Panc1 (cell line): Measurements from ENCODE around the gene VSX1. TPM values are rescaled to one million over a fixed set of nuclear protein-coding genes. Genes with fewer than 3 reads are reported as not detected.

Experiments
- ATAC-seq: fragments of 200-7000 bp; cut with Tn5 transposase; 2 replicates; pipeline ENCODE4 v1.9.1; 2020; ENCODE audit warnings: mild to moderate bottlenecking, moderate library complexity
- BruUV-seq: library from RNA; stranded (reverse); fragments of 400-500 nt; replicated peaks from 2 replicates; lab custom pipeline; 2021; lab: Mats Ljungman, UMichigan
- CTCF ChIA-PET: fragments of 300-600 bp; sonication (Branson Sonifier 250); formaldehyde crosslinking; loops from one replicate; lab custom pipeline; 2022; ENCODE audit warnings: antibody characterized with exemption; lab: Charles Lee
- POLR2A ChIA-PET: fragments of 300-600 bp; sonication (Branson Sonifier 250); formaldehyde crosslinking; loops from one replicate; lab custom pipeline; 2022; ENCODE audit warnings: antibody characterized with exemption; lab: Charles Lee
- DNase-seq: peaks from one replicate; pipeline ENCODE4 v3.0.0-alpha.2; 2010; ENCODE audit warnings: low read depth, low spot score
- H3K27ac ChIP-seq: 2 replicates; pipeline ENCODE4 v1.5.1; 2011; ENCODE audit warnings: mild to moderate bottlenecking, low read length, inconsistent platforms
- H3K27me3 ChIP-seq: fragments of 200-500 bp; sonication (Bioruptor generic); 2 replicates; pipeline ENCODE4 v1.6.0; 2014; ENCODE audit warnings: low read length, inconsistent platforms; ENCODE audit not compliant: control insufficient read depth, insufficient read depth
- H3K36me3 ChIP-seq: fragments of 200-500 bp; sonication (Bioruptor generic); 2 replicates; pipeline ENCODE4 v1.5.1; 2014; ENCODE audit warnings: inconsistent platforms, mild to moderate bottlenecking, low read length, moderate library complexity; ENCODE audit not compliant: control insufficient read depth, insufficient read depth
- H3K4me1 ChIP-seq: 2 replicates; pipeline ENCODE4 v1.5.1; 2011; ENCODE audit warnings: inconsistent platforms, mild to moderate bottlenecking, low read length, moderate library complexity; ENCODE audit not compliant: control insufficient read depth, insufficient read depth
- H3K4me3 ChIP-seq, 2 experiments: 2 replicates each; pipeline ENCODE4 v1.5.1; 2011 to 2012; ENCODE audit warnings: low read depth in 2 of 2, low read length in 2 of 2, mild to moderate bottlenecking in 2 of 2, inconsistent platforms in 1 of 2, moderate library complexity in 1 of 2
- H3K9me3 ChIP-seq: fragments of 200-500 bp; sonication (Bioruptor generic); 2 replicates; pipeline ENCODE4 v1.5.1; 2014; ENCODE audit warnings: low read depth, mild to moderate bottlenecking, inconsistent platforms, low read length, moderate library complexity; ENCODE audit not compliant: control insufficient read depth, insufficient read depth
- POLR2AphosphoS5 ChIP-seq: IDR thresholded peaks from 2 replicates; pipeline ENCODE4 v1.6.1; 2012; ENCODE audit warnings: mild to moderate bottlenecking, low read depth, low read length, moderate library complexity
- SIN3A ChIP-seq: IDR thresholded peaks from 2 replicates; pipeline ENCODE4 v1.6.1; 2012; ENCODE audit warnings: low read depth, mild to moderate bottlenecking, low read length, moderate library complexity, borderline replicate concordance; ENCODE audit not compliant: insufficient read depth
- TCF7L2 ChIP-seq: IDR thresholded peaks from 2 replicates; pipeline ENCODE4 v1.6.1; 2011; ENCODE audit warnings: mild to moderate bottlenecking, low read depth, low read length, inconsistent platforms
- in situ Hi-C: cut with HindIII; loops from 2 replicates; pipeline ENCODE4 v1.10.0; 2016; ENCODE audit warnings: low sequenced_read_pairs, low pct_unique_long_range_greater_than_20kb
- intact Hi-C: fragments of 100-400 bp; cut with micrococcal nuclease; formaldehyde crosslinking; loops from one replicate; pipeline ENCODE4 v1.10.0; 2022; ENCODE audit not compliant: unreplicated experiment
- total RNA-seq: library from RNA; stranded (reverse); gene quantifications from one replicate; pipeline ENCODE4 v1.2.1, GENCODE V29; 2021; ENCODE audit not compliant: unreplicated experiment
- TF ChIP-seq, protein P1 (sequence below), 2 experiments: IDR thresholded peaks; 2 replicates each; pipeline ENCODE4 v1.6.1; 2011 to 2012; ENCODE audit warnings: low read depth in 2 of 2, control low read depth in 1 of 2, low read length in 1 of 2, mild to moderate bottlenecking in 1 of 2, moderate library complexity in 1 of 2; ENCODE audit not compliant: insufficient read depth in 1 of 2
- TF ChIP-seq, protein P2 (sequence below): fragments of 450-650 bp; IDR thresholded peaks from 2 replicates; pipeline ENCODE4 v1.5.1; 2017; ENCODE audit warnings: mild to moderate bottlenecking

VSX1 gene
- total RNA-seq, 1 experiment from 2014 or later = 0.21 TPM

DNA sequence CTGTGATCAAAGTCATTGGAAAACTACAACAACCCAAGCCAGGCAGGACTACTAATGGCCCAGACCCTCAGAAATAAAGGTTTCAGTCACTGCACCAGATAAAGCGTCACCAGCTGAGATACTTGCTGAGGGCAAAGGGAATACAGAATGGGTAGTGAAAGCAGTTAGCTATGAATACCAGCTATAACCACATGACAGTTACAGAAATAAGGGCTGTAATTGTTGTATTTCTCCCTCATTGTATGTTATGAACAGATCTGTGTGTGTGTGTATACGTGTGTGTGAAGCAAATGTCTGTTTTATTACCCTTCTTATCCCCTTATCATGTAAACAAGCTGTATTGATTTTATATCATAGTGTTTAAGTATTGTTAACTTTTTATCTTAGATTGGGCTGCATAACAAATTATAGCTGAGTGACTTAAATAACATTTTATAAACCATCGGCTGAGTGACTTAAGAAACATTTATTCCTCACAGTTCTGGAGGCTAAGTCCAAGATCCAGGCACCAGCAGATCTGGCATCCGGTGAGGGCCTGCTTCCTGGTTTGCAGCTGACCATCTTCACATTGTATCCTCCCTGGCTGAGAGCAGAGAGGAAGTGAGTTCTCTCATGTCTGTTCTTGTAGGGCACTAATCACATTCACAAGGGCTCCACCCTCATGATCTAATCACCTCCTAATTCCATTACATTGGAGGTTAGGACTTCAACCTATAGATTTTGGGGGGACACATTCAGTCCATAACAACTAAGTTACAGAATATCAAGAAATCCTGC, 46.0 kb upstream of the VSX1 start:
- Histone ChIP-seq H3K9me3 (no peaks in the 10 kb centered on the region), H3K4me3 (no peak overlapping the region), H3K36me3 (no peaks in the 10 kb centered on the region), H3K27ac (no peak overlapping the region), H3K27me3 (no peaks in the 10 kb centered on the region), H3K4me1 (no peaks in the 10 kb centered on the region)
- in situ Hi-C loops (no loop called here), intact Hi-C loops (no loop called here)
- POLR2A ChIA-PET = no interaction called here
- CTCF ChIA-PET = no interaction called here
- no peak for ATAC-seq
- no peak for DNase-seq
- BruUV-seq = no TSS peak
- TF ChIP-seq TCF7L2 (no peak), SIN3A (no peak), POLR2AphosphoS5 (no peak)
- TF ChIP-seq, protein P1, sequence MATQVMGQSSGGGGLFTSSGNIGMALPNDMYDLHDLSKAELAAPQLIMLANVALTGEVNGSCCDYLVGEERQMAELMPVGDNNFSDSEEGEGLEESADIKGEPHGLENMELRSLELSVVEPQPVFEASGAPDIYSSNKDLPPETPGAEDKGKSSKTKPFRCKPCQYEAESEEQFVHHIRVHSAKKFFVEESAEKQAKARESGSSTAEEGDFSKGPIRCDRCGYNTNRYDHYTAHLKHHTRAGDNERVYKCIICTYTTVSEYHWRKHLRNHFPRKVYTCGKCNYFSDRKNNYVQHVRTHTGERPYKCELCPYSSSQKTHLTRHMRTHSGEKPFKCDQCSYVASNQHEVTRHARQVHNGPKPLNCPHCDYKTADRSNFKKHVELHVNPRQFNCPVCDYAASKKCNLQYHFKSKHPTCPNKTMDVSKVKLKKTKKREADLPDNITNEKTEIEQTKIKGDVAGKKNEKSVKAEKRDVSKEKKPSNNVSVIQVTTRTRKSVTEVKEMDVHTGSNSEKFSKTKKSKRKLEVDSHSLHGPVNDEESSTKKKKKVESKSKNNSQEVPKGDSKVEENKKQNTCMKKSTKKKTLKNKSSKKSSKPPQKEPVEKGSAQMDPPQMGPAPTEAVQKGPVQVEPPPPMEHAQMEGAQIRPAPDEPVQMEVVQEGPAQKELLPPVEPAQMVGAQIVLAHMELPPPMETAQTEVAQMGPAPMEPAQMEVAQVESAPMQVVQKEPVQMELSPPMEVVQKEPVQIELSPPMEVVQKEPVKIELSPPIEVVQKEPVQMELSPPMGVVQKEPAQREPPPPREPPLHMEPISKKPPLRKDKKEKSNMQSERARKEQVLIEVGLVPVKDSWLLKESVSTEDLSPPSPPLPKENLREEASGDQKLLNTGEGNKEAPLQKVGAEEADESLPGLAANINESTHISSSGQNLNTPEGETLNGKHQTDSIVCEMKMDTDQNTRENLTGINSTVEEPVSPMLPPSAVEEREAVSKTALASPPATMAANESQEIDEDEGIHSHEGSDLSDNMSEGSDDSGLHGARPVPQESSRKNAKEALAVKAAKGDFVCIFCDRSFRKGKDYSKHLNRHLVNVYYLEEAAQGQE (IDR thresholded peaks at IDR 0.05; ENCODE audit: insufficient read depth in 1 of 2, low read depth in 2 of 2, low read length in 1 of 2) = no peak
- TF ChIP-seq, protein P2, sequence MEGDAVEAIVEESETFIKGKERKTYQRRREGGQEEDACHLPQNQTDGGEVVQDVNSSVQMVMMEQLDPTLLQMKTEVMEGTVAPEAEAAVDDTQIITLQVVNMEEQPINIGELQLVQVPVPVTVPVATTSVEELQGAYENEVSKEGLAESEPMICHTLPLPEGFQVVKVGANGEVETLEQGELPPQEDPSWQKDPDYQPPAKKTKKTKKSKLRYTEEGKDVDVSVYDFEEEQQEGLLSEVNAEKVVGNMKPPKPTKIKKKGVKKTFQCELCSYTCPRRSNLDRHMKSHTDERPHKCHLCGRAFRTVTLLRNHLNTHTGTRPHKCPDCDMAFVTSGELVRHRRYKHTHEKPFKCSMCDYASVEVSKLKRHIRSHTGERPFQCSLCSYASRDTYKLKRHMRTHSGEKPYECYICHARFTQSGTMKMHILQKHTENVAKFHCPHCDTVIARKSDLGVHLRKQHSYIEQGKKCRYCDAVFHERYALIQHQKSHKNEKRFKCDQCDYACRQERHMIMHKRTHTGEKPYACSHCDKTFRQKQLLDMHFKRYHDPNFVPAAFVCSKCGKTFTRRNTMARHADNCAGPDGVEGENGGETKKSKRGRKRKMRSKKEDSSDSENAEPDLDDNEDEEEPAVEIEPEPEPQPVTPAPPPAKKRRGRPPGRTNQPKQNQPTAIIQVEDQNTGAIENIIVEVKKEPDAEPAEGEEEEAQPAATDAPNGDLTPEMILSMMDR = no peak

DNA sequence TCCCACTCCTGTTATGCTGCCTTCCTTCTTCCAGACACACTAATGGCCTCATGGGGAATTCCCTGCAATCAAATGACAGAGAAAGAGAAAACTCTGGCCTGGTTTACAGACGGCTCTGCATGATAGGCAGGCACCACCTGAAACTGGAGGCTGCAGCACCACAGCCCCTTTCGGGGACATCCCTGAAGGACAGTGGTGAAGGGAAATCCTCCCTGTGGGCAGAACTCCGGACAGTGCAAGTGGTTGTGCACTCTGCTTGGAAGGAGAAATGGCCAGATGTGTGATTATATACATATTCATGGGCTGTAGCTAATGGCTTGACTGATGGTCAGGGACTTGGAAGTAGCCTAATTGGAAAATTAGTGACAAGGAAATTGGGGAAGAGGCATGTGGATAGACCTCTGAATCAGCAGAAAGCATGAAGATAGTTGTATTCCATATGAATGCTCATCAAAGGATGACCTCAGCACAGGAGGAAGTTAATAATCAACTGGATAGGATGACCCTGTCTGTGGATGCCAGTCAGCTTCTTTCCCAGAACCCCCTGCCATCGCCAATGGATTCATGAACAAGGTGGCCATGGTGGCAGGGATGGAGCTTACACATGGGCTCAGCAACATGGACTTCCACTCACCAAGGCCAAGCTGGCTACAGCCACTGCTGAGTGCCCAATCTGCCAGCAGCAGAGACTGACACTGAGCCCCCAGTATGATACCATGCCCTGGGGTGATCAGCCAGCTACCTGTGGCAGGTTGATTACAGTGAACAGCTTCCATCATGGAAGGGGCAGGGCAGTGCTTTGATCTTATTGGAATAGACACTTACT, 44.5 kb upstream of the VSX1 start:
- Histone ChIP-seq H3K4me1 (no peaks in the 10 kb centered on the region), H3K9me3 (no peaks in the 10 kb centered on the region), H3K27ac (no peak overlapping the region), H3K36me3 (no peaks in the 10 kb centered on the region), H3K27me3 (no peaks in the 10 kb centered on the region), H3K4me3 (no peak overlapping the region)
- ChIA-PET CTCF (no interaction called here), POLR2A (no interaction called here)
- no peak for ATAC-seq
- DNase-seq = no peak
- in situ Hi-C loops (no loop called here), intact Hi-C loops (no loop called here)
- TF ChIP-seq, protein P2 = no peak
- TF ChIP-seq SIN3A (no peak), POLR2AphosphoS5 (no peak), TCF7L2 (no peak)
- TF ChIP-seq, protein P1 (IDR thresholded peaks at IDR 0.05; ENCODE audit: insufficient read depth in 1 of 2, low read depth in 2 of 2, low read length in 1 of 2) = no peak
- no TSS peak for BruUV-seq
